ENCODE measurements around the gene SH3PXD2B.

Gene SH3PXD2B

DNA sequence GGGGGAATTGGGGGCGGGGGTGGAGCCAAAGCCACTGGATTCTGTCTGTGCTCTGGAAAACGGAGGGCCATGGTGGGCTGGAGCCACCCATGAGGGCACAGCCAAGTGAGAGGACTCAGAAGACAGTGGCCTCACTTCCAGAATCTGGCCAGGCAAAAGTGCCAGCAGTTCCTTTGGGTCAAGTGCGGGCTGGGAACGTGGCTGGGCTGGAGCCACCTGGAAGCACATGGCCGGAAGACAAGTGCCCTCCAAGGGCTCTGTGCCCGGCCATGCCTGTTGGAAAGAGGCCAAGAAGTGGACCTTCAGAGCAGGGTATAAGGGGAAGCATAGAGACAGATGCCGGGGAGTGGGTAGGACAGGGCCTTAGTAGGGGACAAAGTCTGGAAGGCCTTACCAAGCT is 11.7 kb upstream of the SH3PXD2B start:
- TF ChIP-seq, protein P1, sequence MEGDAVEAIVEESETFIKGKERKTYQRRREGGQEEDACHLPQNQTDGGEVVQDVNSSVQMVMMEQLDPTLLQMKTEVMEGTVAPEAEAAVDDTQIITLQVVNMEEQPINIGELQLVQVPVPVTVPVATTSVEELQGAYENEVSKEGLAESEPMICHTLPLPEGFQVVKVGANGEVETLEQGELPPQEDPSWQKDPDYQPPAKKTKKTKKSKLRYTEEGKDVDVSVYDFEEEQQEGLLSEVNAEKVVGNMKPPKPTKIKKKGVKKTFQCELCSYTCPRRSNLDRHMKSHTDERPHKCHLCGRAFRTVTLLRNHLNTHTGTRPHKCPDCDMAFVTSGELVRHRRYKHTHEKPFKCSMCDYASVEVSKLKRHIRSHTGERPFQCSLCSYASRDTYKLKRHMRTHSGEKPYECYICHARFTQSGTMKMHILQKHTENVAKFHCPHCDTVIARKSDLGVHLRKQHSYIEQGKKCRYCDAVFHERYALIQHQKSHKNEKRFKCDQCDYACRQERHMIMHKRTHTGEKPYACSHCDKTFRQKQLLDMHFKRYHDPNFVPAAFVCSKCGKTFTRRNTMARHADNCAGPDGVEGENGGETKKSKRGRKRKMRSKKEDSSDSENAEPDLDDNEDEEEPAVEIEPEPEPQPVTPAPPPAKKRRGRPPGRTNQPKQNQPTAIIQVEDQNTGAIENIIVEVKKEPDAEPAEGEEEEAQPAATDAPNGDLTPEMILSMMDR (conservative IDR thresholded peaks at IDR 0.05; ENCODE audit: low read depth), result no peak
- DNase-seq (ENCODE audit: low spot score), result no peak
- no peak overlapping the region for H3K27ac ChIP-seq
- ChIA-PET POLR2A (ENCODE audit: low non-redundant PET) (no interaction called here), CTCF (interaction anchor here (0.6 to 0.8 kb wide), 3 partner anchors 14 to 247 kb away, joined by 3 to 5 read pairs (median 3); no protein-coding TSS in a partner anchor)

DNA sequence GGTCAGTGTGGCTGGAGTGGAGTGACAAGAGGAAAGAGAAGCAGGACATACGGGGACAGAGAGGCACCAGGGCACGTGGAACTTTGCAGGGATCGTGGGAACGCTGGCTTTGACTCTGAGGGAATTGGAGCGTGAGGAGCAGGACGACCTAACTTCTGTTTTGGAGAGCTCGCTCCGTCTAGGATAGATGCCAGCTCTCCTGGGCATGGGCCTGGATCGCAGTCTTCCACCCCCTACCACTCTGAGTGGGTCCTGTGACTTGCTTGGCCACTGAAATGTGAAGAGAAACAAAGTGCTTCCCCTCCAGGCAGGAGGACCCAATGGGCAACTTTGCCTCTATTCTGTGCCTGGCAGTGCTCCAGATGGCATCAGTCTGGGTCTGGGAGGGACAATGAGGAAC is 8.7 kb upstream of the SH3PXD2B start:
- POLR2A ChIA-PET (ENCODE audit: low non-redundant PET), result interaction anchor here (0.6 kb wide), 1 partner anchor 220 kb away, joined by 12 read pairs; no protein-coding TSS in a partner anchor
- CTCF ChIA-PET, result interaction anchor here (1.1 to 2.9 kb wide), 2 partner anchors 217 to 235 kb away, joined by 3 to 11 read pairs; no protein-coding TSS in a partner anchor
- DNase-seq (ENCODE audit: low spot score), result no peak
- no peak overlapping the region for H3K27ac ChIP-seq
- TF ChIP-seq, protein P1 (conservative IDR thresholded peaks at IDR 0.05; ENCODE audit: low read depth), result no peak

DNA sequence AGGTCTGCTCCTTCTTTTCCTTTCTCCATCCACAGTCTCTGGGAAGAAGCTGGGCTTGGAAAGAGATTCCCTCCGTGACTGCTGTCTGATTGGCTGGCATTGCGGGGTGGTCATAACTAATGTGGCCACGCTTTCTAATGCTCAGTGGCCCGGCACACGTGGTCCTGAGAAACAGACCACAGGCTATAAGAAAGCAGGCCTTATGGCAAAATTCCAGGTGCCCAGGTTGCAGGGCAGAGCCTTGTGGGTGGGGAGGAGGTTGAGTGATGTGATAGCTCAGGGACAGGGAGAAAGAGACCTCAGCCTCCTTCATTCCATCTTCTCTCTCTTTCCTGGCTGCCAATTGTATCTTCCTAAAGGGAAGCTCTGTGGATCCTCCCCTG is 5.4 kb upstream of the SH3PXD2B start:
- no peak overlapping the region for H3K27ac ChIP-seq
- TF ChIP-seq, protein P1 (conservative IDR thresholded peaks at IDR 0.05; ENCODE audit: low read depth), result no peak
- no peak for DNase-seq (ENCODE audit: low spot score)
- CTCF ChIA-PET, result interaction anchor here (0.5 to 1.1 kb wide), 4 partner anchors 22 to 238 kb away, joined by 3 to 5 read pairs (median 4); no protein-coding TSS in a partner anchor
- POLR2A ChIA-PET (ENCODE audit: low non-redundant PET), result no interaction called here

DNA sequence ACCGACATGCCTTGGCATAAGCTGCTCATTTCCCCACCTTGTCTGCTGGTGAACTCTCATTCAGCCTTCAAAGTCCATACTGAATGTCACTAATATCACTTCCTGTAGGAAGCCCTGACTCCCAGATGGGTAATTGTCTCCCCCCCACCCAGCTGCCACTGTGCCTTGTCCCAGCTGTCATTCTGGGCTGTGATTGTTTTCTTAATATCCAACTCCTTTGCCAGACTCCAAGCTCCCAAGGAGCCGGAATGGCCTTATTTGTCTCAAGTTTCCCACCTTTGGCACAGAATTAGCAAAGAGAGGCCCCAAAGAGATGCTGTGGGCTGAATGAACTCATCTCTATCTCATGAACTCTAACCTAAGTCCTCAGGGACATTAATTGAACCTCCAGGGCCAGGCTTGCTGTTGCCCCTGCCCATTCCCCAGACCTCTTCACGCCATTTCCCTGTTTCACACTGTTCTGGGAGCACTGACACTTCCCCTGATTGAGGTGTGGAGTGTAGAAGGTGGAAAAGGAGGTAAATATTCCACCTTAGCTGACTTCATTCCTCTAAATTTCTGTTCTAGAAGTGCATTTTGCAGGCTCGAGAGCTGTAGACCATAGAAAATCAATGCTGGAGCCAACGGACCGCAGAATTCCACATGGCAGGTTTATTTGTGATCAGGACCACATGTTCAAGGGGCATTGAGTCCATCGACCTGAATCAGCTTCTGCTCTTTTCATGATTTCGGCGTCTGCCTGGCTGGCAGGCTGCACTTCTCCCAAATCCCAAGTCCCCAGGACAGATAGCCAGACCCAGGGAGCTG is 4.9 kb upstream of the SH3PXD2B start:
- ChIA-PET POLR2A (ENCODE audit: low non-redundant PET) (no interaction called here), CTCF (interaction anchor here (0.5 to 1.1 kb wide), 4 partner anchors 22 to 238 kb away, joined by 3 to 5 read pairs (median 4); no protein-coding TSS in a partner anchor)
- no peak overlapping the region for H3K27ac ChIP-seq
- no peak for DNase-seq (ENCODE audit: low spot score)
- TF ChIP-seq, protein P1 (conservative IDR thresholded peaks at IDR 0.05; ENCODE audit: low read depth), result no peak

DNA sequence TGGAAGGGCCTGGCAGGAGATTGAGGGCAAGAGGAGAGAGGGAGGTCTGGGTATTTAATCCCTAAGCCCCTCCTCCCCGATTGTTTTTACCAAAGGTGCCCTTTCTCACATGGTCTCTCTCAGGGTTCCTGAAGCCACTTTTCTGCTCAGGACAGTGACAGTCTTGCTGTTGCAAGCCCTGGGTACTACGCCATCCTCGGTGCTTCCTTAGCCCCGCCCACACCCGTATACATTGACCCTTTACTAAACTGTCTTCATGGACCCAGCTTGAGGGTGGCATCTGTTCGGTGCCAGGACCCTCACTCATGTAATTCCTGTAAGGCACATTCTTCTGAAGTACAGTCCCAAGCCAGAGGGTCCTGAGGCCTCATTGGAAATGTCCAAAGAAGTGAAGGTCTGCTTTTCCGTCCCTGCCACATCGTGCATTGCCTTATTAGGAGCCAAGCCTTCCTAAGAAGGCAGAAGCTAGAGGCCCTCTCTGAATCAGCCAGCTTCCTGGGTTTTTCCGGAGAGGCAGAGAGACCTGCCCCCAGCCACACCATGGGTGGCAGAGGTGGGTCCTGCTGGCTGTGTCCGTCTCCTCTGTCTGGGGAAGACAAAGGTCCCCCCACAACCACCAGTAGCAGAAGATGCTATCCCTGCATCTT is 1.9 kb upstream of the SH3PXD2B start:
- TF ChIP-seq, protein P1 (conservative IDR thresholded peaks at IDR 0.05; ENCODE audit: low read depth), result no peak
- CTCF ChIA-PET, result no interaction called here

DNA sequence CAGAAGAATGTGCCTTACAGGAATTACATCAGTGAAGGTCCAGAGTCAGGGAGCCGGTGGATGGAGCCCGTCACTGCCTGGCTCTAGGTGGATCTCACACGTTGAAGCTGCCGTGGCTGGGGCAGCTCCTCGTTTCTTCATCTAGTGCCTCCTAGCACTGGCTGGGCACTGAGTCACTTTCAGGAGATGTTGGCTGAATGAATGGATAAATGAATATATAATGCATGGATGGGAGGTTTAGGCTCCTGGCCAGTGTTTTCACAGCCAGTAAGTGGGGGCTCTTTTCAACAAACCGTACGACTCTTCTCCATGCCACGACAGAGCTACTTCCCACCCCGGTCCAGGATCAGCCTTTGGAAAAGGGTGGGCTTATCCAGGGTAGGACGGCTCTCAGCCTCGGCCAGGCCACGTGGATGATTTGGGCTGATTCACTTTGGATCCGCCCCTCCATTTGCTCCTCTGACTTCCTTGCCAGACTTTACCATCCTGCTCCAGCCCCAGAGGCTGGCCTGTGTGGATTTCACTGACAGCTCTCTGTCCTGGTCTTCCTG is 1.3 kb upstream of the SH3PXD2B start:
- H3K27ac ChIP-seq, result peak overlapping the region; percentile 97
- no peak for DNase-seq (ENCODE audit: low spot score)
- ChIA-PET POLR2A (ENCODE audit: low non-redundant PET) (no interaction called here), CTCF (no interaction called here)
- TF ChIP-seq, protein P1 (conservative IDR thresholded peaks at IDR 0.05; ENCODE audit: low read depth), result no peak

More for the DNA sequence above, 1.9 kb upstream of the SH3PXD2B start:
- H3K27ac ChIP-seq, result peak overlapping the region; percentile 97
- POLR2A ChIA-PET (ENCODE audit: low non-redundant PET), result no interaction called here
- DNase-seq (ENCODE audit: low spot score), result no peak

Data from RWPE1 (cell line).